RWPE1 (cell line): ENCODE results near the gene AFF4.
A peak's percentile ranks its signal among the peaks of the same experiment; 100 is the strongest.

ENCODE experiments used
- CTCF ChIA-PET: fragments of 350-600 bp; sonication (Branson Sonifier 250); formaldehyde crosslinking; extraction: SDS; loops from one replicate; lab custom pipeline; 2021; lab: Yijun Ruan, JAX
- POLR2A ChIA-PET: fragments of 400-600 bp; formaldehyde crosslinking; extraction: SDS; loops from one replicate; lab custom pipeline; 2020; ENCODE audit warnings: antibody characterized with exemption; ENCODE audit not compliant: low non-redundant PET; lab: Yijun Ruan, JAX
- DNase-seq: peaks from one replicate; pipeline ENCODE4 v3.0.0; 2012; ENCODE audit warnings: low spot score
- H3K27ac ChIP-seq: fragments of 450-650 bp; 2 replicates; pipeline ENCODE4 v1.5.1; 2017
- TF ChIP-seq, protein P1 (sequence below): fragments of 450-650 bp; conservative IDR thresholded peaks from 2 replicates; pipeline ENCODE4 v1.5.1; 2017; ENCODE audit warnings: low read depth, mild to moderate bottlenecking

Gene AFF4

GRCh38 chr5:132840896-132841295 is 122.5 kb downstream of the AFF4 start:
- peak overlapping the region; percentile 48 for H3K27ac ChIP-seq
- DNase-seq: no peak
- ChIA-PET POLR2A (interaction anchor here (0.7 kb wide), 1 partner anchor 15 kb away, joined by 3 read pairs; no protein-coding TSS in a partner anchor), CTCF (interaction anchor here (0.6 to 1.2 kb wide), 2 partner anchors 21 to 384 kb away, joined by 3 to 4 read pairs; no protein-coding TSS in a partner anchor)
- TF ChIP-seq, protein P1, sequence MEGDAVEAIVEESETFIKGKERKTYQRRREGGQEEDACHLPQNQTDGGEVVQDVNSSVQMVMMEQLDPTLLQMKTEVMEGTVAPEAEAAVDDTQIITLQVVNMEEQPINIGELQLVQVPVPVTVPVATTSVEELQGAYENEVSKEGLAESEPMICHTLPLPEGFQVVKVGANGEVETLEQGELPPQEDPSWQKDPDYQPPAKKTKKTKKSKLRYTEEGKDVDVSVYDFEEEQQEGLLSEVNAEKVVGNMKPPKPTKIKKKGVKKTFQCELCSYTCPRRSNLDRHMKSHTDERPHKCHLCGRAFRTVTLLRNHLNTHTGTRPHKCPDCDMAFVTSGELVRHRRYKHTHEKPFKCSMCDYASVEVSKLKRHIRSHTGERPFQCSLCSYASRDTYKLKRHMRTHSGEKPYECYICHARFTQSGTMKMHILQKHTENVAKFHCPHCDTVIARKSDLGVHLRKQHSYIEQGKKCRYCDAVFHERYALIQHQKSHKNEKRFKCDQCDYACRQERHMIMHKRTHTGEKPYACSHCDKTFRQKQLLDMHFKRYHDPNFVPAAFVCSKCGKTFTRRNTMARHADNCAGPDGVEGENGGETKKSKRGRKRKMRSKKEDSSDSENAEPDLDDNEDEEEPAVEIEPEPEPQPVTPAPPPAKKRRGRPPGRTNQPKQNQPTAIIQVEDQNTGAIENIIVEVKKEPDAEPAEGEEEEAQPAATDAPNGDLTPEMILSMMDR: no peak

DNA sequence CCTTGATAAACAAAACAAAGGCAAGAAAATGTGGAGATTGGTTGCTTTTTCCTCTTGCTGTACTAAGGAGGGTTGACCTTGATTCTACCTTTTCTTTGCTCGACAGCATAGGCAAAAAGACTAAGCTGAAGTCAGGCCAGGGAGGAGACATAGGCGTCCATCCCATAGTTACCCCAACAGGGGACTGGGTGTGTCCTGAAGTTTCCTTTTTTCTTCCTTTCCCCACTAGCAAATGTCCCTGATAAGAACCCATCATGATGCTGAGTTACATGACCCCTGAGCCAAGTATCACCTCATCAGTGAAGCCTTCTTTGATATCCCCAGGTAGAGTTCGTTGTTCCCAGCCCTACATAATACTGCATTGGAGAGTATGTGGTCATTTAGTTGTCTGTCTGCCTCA is 123.1 kb downstream of the AFF4 start:
- POLR2A ChIA-PET: no interaction called here
- TF ChIP-seq, protein P1: no peak
- no peak overlapping the region for H3K27ac ChIP-seq
- DNase-seq: no peak
- CTCF ChIA-PET: interaction anchor here (0.5 to 0.7 kb wide), 2 partner anchors 26 to 43 kb away, joined by 3 read pairs; partner anchors contain the start of gene GDF9

DNA sequence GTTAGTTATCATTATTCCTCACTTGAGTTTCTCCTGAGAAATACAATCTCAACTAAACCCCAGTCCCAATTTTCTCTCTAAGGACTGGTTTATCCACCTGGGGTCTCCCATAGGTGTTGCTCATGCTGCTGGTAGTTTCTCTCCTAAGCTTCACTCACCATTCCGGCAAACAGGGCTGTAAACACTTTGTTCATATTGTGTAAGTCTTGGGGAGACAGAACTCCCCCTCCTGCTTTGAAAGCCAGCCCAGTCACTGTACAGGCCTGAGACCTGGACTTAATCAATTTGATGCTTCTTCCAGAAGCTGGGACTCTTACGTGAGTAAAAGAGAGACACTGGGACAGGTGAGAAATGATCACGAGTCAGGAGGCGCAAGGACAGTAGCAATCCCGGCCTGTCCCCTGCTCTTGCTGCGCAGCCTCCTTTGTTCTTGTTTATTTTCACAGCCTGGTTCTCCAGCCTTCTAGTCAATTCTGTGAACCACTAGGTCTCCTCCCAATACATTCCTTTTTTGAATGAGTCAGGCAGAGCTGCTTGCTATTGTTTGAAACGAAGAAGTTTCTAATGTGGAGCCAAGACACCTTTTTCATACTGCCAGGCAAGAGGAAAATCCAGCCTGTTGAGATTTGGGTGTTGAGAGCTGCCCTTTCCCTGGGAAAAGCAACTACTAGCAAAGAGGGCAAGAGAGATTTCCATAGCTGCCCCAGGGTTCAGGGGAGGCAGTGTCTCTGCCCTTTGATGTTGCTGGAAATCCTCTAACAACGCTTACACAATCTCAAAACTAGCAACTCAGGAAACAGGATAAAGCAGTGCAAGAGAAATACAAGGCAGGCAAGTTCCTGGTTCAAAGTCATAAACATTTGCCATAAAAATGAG is 123.8 kb downstream of the AFF4 start:
- TF ChIP-seq, protein P1: no peak
- CTCF ChIA-PET: interaction anchor here (0.5 to 0.7 kb wide), 3 partner anchors 26 to 44 kb away, joined by 3 read pairs; partner anchors contain the start of gene GDF9
- peak; percentile 45 for DNase-seq
- POLR2A ChIA-PET: no interaction called here
- H3K27ac ChIP-seq: no peak overlapping the region

GRCh38 chr5:132838516-132839282 is 124.7 kb downstream of the AFF4 start:
- ChIA-PET POLR2A (no interaction called here), CTCF (interaction anchor here (1.5 kb wide), 1 partner anchor 9 kb away, joined by 7 read pairs; the partner anchor contains the start of gene SHROOM1)
- DNase-seq: no peak
- H3K27ac ChIP-seq: no peak overlapping the region
- TF ChIP-seq, protein P1: no peak

DNA sequence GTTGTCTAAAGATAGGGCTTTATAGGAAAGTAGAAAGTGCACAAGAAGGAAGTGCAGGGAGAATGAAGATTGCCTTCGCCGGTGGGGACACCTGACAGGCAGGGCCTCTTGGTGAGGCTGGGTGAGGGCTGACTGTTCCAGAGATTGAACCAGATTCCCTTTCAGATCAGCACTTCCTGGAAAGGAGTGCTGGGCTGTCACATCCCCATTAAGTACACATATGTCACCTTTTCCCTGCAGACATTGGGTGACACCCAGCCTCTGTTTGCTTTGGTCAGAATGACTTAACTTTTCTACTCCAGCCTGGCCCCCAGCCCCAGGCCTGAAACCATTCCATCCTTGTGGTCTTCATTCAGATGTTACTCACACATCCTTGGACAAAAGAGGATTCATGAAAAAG is 125.6 kb downstream of the AFF4 start:
- CTCF ChIA-PET: interaction anchor here (1.5 kb wide), 1 partner anchor 8 kb away, joined by 7 read pairs; the partner anchor contains the start of gene SHROOM1
- no peak for DNase-seq
- TF ChIP-seq, protein P1: no peak
- no peak overlapping the region for H3K27ac ChIP-seq
- POLR2A ChIA-PET: no interaction called here

GRCh38 chr5:132836852-132837251 is 126.6 kb downstream of the AFF4 start:
- ChIA-PET POLR2A (no interaction called here), CTCF (no interaction called here)
- no peak for DNase-seq
- H3K27ac ChIP-seq: no peak overlapping the region
- TF ChIP-seq, protein P1: no peak
